Right ventricle myocardium superior (tissue), 1 donor: ENCODE results near the gene MACROD1. TPM values are rescaled to one million over a fixed set of nuclear protein-coding genes. Genes with fewer than 3 reads are reported as not detected.
A peak's percentile ranks its signal among the peaks of the same experiment; 100 is the strongest.

Source experiments
- ATAC-seq: fragments of 200-7000 bp; cut with Tn5 transposase; one replicate; pipeline ENCODE4 v1.9.1; 2020; ENCODE audit warnings: mild to moderate bottlenecking; ENCODE audit not compliant: poor library complexity
- DNase-seq: peaks from one replicate; pipeline ENCODE4 v3.0.0-alpha.2; 2020
- intact Hi-C: fragments of 100-400 bp; cut with DNase I; formaldehyde crosslinking; loops from one replicate; pipeline ENCODE4 v1.11.2; 2022
- total RNA-seq: library from RNA; stranded (reverse); fragmentation: NEBNext Ultra II Directional; extraction: Animal tissue kit (Norgen Biotek cat#: 25700); gene quantifications from one replicate; pipeline ENCODE4 v1.2.1, GENCODE V29; 2021
- donor health status: DM: no; HTN: yes; CAD: no; lungs with severe emphysema.

The MACROD1 gene
- total RNA-seq, 1 donor from 2014 or later: 124 TPM

DNA sequence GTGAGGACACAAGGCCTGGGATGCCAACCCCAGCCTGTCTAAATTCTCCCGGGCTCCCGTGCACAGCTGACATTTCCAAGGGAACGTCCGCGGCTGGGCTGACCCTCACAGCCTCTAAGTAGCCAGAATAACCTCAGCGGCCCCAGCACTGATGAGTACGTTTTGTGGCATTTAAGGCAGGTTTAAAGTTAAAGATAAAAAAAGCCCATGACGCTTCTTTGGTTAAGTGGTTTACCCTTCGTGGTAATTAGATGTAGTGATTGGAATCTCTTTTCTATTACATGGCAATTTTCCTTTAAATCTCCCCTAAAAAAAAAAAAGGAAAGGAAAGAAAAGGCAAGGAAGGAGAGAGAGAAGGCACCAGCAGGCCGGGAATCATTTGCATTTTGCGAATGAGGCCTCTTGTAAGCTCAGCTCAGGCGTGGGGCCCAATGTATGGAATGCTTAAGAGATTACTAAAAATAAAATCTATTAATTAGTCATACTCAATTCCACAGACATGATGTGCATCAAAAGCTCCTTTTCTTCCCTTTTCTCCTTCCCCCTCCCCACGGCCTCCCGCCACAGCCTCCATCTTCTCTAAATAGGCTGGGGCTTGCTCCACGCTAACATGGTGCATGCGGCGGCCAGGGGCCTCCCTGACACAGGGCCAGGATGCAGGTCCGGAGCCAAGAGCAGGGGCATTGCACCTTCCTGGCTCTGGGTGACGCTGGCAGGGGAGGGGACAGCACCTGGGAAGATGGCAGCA, 44.1 kb downstream of the MACROD1 start:
- ATAC-seq: no peak

DNA sequence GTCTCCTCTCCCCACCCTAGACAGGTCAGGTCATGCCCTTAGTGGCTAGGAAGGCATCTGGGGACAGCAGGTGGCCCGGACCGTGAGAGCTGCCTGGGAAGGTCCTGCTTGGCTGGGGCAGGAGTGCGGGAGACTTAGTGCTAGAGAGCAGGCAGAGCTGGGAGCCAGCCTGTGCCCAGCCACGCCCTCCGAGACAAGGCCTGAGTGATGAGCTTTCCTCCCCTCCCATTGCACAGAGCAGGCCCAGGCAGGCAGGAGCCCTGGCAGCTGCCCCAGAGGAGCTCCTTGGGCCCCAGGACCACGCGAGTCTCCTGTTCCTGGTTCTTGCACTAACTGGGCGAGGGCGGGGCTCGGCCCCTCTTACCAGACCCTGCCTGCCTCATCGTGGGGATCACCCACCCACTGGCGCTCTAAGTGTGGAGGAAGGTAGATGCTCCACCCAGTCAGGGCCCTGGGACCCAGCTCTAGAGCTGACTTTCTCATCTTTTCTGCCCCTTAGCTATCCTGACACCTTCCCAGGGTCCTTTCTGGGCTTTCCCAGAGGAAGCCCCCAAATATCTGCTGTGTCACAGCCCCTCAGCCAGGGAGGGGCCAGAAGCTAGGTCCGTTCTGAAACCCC, 44.9 kb downstream of the MACROD1 start:
- intact Hi-C loops: no loop called here

More for the DNA sequence above, 44.1 kb downstream of the MACROD1 start:
- no peak for DNase-seq
- intact Hi-C loops: no loop called here

DNA sequence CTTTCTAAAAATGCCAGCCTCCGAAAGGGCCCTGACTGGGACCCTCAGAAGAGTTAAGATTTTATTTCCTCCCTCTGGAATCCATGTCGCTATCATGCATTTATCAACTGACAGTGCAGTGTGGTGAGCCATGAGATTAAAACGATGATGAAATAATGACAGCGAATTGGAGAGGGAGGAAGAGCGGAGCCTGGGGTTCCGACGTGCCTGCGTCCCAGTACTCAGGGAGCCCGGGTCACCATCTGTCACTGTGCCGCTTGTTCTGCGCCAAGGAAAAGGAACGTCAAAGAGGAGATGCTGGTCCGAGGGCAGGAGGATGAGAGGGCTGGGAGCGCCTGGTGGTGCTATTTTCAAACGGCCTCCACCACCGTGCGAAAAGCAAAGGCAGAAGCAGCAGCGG, 46.2 kb downstream of the MACROD1 start:
- intact Hi-C loops: no loop called here
- ATAC-seq (no peak), DNase-seq (no peak)

More for the DNA sequence above, 44.9 kb downstream of the MACROD1 start:
- ATAC-seq (peak; percentile 73), DNase-seq (peak; percentile 51)

DNA sequence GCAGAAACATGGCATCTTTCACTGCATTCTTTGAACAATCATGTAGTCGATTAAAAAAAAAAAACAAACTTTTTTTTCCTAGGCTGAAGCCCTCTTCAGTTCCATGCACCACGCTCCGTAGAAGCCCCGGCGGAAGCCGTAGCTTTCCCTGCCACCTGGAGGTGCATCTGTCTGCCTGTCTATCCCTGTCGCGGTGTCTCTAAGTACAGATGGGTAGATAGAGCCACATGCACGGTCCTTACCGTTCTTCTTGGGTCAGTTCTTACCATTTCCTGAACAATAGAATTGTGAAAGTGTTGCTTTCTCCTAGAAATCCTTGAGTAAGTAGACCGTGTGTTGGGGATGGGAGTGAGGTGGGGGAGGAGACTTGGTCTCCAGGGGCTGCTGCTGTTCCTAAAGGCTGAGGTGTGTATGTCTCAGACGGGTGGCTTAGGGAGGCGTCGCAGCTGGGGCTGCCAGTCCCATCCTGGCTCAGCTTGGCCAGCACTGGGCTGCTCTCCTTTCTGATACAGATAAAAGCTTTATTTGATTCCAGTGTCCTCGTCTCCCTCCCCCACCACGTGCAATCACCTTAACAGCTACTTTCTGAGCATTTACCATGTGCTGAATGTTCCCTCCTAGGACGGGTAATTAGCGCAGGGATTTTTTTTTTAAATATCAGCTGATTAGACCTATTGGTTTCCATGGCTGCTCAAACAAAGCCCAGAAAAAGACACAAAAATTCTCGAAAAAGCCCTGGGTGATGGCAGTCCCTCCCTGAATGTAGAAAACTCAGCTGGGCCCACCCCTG, 46.8 kb downstream of the MACROD1 start:
- intact Hi-C loops: no loop called here
- DNase-seq (no peak), ATAC-seq (no peak)

DNA sequence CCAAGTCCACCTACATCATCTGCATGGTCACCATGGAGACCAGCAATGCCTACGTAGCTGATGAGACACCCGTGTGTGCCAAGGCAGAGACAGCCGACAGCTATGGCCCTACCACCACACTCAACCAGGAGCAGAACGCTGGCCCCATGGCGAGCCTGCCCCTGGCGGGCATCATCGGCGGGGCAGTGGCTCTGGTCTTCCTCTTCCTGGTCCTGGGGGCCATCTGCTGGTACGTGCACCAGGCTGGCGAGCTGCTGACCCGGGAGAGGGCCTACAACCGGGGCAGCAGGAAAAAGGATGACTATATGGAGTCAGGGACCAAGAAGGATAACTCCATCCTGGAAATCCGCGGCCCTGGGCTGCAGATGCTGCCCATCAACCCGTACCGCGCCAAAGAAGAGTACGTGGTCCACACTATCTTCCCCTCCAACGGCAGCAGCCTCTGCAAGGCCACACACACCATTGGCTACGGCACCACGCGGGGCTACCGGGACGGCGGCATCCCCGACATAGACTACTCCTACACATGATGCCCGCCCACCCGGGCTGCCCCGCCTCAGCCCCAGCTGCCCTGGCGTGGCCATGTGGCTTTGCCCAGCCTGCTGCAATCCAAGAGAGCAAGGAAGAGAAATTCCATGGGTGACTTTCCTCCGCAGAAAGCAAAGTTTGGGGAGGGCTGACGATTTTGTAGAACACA, 48.0 kb downstream of the MACROD1 start:
- no peak for DNase-seq
- intact Hi-C loops: no loop called here
- ATAC-seq: no peak

DNA sequence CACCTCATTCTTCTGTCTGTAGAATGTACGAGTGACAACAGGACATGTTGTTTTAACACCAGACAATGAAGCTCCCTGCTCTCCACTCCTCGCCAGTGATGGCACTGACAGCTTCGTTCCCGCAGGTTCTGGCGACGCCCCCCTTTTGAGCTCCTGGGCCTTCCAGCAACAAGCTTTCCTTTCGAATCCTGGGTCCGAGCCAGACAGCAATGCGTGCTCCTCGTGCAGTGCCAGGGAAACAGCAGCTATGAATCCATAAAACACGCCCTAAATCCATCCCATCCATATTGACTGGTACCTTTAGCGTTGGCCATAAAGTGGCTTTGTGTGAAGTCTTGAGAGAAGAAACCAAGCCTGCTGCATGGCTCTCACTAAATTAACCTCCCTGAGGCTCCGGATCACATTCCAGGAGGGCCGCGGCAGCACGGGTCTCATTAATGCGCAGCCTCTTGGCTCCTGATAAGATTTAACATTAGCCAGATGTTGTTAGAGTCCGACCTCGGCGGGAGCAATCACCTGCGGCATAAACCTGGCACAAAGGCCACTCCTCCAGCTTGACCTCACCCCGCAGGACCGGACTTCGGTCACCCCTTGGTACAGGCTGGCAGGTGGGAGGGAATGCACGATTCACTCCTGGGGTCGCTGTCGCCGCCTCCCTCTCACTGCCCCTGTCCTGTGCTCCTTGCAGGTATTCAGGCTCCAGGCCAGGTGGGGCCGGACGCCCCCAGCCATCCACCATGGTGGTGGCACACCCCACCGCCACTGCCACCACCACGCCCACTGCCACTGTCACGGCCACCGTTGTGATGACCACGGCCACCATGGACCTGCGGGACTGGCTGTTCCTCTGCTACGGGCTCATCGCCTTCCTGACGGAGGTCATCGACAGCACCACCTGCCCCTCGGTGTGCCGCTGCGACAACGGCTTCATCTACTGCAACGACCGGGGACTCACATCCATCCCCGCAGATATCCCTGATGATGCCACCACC, 50.1 kb downstream of the MACROD1 start:
- DNase-seq (no peak), ATAC-seq (no peak)
- intact Hi-C loops: no loop called here

DNA sequence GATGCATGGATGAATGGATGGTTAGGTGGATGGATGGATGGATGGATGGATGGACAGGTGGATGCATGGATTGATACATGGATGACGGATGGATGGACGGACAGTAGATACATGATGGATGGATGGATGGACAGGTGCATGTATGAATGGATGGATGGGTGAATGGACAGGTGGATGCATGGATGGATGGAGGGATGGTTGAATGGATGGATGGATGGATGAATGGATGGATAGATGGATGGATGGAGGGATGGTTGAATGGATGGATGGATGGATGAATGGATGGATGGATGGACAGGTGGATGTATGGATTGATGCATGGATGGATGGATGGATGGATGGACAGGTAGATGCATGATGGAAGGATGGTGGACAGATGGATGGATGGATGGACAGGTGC, 51.7 kb downstream of the MACROD1 start:
- no peak for ATAC-seq
- intact Hi-C loops: no loop called here
- no peak for DNase-seq

DNA sequence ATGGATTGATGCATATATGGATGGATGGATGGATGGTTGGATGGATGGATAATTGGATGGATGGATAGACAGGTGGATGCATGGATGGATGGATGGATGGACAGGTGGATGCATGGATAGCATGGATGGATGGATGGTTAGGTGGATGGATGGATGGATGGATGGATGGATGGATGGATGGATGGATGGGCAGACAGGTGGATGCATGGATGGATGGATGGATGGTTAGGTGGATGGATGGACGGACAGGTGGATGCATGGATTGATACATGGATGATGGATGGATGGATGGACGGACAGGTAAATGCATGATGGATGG, 52.5 kb downstream of the MACROD1 start:
- DNase-seq: no peak
- ATAC-seq: no peak

DNA sequence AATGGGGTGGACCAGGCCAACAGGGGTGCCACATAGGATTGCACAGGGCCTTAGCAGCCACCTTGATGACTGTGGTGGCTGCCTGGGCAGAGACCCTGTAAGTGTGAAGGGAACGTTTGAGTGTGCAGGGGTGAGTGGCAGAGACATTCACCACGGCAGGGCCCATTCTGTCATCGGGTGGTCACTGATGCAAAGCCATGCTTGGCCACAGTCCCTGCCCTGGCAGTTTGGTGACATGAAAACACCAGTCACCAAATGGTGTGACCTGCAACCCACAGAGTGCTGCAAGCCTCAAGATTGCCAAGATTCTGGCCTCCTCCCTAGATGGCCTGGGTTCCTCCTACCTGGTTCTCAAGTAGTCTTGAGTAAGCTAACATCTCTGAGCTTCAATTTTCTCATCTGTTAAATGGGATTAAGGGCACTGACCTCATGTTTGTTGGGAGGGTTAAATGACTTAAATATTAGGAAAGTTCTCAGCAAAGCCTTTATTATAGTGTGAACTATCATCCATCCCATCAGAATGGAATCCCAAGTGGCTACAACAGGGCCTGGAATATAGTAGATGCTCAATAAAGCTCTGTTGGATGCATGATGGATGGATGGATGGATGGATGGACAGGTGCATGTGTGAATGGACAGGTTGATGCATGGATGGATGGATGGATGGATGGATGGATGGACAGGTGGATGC, 53.0 kb downstream of the MACROD1 start:
- no peak for DNase-seq
- ATAC-seq: no peak
- intact Hi-C loops: no loop called here

More for the DNA sequence above, 52.5 kb downstream of the MACROD1 start:
- intact Hi-C loops: no loop called here

DNA sequence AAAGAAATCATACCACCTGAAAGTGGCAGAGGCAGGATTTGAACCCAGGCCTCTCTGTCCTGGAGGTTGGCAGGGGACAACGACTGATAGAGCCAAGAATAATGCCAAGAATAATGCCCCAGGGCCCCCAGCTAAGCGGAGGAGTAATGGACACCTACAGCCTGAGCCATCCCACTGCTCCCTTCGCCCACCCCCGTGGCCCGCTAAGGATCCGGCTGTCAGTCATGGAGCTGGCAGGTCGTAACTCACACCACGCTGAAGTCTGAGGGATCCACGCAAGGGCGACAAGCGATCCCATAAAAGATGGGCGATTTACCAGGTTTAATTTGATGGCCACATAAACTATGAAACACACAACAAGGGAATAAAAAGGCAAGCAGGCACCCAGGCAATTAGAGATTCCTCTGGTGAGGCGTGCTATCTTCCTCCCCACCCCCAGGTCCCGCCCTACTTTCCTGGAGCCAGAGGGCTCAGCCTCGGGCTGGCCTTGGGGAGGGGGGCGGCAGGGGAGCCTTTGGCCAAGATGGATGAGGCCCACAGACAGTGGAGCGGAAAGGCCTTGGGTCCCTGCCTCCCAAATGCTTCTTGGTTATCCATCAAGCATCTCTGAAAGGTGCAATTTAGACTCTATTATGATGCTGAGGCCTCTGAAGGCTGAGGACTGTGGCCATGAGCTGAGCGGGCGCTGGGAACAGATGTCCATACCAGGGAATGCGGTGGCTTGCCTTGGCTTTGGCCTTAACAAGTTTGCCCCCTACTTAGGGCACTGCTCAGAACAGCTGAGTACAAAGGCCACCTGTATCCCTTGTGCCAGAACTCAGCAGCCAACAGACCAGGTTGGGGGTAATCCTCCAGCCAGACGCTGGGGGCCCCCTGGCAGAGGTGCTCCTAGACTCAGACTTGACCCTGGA, 55.2 kb downstream of the MACROD1 start:
- intact Hi-C loops: no loop called here
- ATAC-seq (peak; percentile 14), DNase-seq (no peak)

DNA sequence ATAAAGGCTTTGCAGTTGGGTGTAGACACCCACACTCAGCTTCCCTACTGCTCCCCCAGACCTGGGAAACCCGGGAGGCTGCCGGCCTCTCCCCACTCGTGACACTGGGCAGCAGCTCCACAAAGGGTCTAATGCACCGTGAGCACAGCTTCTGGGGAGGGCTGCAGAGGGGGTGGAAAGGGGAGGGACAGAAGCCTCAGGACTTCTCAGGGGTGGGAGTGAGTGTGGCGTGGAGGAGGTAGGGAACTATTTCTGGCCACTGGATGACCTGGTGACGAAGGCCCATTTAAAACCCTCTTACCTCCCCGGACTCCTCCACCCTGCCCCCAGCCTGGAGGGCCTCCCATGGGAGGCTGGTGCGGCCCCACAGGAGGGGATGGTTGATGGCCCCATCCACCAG, 56.6 kb downstream of the MACROD1 start:
- intact Hi-C loops: no loop called here
- no peak for ATAC-seq
- DNase-seq: no peak

DNA sequence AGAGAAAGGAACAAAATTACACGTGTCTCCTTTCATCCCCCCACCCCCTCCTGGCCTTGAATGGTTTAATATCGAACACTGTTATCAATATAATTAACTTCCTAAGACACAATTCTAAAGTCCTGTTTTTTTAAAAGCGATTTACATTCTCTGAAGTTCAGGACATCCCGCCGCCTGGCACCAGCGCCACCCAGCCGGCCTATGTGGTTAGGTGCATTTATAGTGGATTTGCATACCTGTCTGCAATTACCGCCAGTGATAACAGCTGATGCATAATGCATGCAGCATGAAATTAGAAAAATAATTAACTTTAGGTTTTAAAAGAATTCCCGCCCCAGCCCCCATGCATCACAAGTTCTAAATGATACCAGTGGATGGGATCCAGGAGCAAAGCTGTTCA, 58.6 kb downstream of the MACROD1 start:
- ATAC-seq (no peak), DNase-seq (no peak)
- intact Hi-C loops: no loop called here

DNA sequence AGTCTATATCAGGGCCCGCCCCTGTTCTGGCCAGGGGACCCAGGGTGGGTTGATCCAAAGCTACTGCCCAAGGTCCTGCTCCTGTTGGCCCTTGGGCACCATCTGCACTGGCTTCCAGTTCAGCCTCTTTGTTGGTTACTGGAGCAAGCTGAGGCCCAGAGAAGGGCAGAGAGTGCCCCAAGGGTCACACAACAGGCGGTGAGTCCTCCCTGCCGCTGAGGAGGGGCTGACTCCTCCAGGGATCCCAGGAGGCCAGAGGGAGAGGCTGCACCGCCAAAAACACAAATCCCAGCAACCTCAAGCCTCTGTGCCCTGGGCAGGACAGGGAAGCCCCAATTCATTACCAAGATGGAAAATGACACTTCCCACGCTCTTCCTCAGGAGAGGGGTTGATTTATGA, 61.3 kb downstream of the MACROD1 start:
- ATAC-seq (no peak), DNase-seq (no peak)
- intact Hi-C loops: no loop called here

DNA sequence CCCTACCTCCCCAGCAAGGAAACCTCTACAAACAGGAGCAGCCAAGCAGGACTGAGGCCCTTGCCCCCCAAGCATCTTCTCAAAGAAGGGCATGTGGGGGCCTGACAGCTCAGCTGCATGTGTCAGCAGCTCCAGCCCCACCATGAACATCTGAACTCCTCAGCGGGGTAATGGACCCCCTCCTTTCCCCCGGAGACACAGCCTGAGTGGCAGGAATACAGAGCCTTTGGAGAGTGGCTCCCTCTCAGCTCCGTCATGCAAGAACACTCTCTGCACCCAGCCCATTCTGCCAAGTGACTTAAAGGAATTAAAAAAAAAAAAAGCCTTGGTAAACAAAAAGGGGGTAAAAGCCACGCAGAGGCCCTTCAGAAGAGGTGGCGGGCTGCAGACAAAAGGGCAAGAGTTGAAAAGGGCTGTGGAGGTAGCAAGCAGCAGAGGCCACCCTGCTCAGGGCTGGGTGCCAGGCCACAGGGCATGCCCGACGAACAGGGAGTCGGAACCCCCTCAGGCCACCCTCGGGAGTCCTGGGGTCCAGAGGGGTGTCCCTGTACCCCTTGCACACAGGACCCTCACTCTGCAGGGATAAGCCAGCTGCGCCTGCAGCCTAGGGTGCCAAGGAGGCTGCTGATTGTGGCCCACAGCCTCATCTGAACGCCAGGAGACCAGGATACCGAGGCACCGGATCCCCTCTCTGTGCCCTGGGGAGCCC, 62.5 kb downstream of the MACROD1 start:
- DNase-seq: no peak
- ATAC-seq: no peak
- intact Hi-C loops: no loop called here

DNA sequence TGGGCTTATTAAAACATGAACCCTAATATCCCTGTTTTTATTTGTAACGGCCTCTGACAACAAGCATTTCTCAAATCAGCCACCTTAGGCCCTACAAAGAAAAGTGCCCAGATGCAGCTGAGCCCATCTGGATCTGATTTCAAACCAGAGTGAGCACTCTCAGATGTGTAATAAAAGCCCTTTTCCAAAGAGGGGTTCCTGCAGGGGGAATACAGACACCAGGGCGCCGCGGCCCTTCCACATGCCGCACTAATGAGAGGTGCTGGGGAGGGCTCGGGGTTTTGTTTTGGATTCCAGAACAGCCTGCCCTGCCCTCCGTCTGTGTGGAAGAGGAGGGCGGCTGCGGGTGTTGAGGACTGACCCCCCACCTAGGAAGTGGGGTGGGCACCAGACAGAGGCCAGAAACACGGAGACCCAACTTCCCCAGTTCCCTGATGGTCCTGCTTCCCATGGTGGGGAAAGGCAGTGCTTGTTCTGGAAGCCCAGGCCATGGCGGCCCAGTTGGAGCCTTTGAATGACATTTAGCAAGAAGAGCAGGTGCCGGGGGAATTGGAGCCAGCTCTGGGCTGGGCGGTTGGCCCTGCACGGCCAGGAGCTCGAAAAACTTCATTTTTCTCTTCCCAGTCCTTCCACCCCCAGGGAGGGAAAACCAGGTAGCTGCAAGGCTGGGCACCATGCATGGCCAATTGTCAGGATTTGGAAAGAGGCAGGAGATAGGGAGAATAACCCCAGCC, 63.7 kb downstream of the MACROD1 start:
- DNase-seq (no peak), ATAC-seq (no peak)
- intact Hi-C loops: no loop called here
